Parathyroid adenoma (tissue), 2 donors: Measurements from ENCODE around the gene NMNAT2.

ENCODE experiments used
- H2AFZ ChIP-seq: fragments of 300-600 bp; sonication (generic); one replicate; pipeline ENCODE4 v1.7.0; 2017; ENCODE audit warnings: antibody characterized with exemption, mild to moderate bottlenecking
- H3K27ac ChIP-seq: fragments of 300-600 bp; sonication (generic); one replicate; pipeline ENCODE4 v1.7.0; 2017
- H3K27me3 ChIP-seq: fragments of 300-600 bp; sonication (generic); one replicate; pipeline ENCODE4 v1.7.0; 2017; ENCODE audit warnings: low read length; ENCODE audit not compliant: control insufficient read depth, insufficient read depth
- H3K36me3 ChIP-seq: fragments of 300-600 bp; sonication (generic); one replicate; pipeline ENCODE4 v1.7.0; 2017; ENCODE audit warnings: low read length; ENCODE audit not compliant: control insufficient read depth, insufficient read depth
- H3K4me1 ChIP-seq: fragments of 300-600 bp; sonication (generic); one replicate; pipeline ENCODE4 v1.7.0; 2017; ENCODE audit warnings: control low read depth
- H3K4me2 ChIP-seq: fragments of 300-600 bp; sonication (generic); one replicate; pipeline ENCODE4 v1.7.0; 2017; ENCODE audit warnings: low read length
- H3K4me3 ChIP-seq: fragments of 300-600 bp; sonication (generic); one replicate; pipeline ENCODE4 v1.7.0; 2017; ENCODE audit warnings: low read depth, low read length
- H3K79me2 ChIP-seq: fragments of 300-600 bp; sonication (generic); one replicate; pipeline ENCODE4 v1.7.0; 2017; ENCODE audit warnings: control low read depth
- H3K9ac ChIP-seq: fragments of 300-600 bp; sonication (generic); one replicate; pipeline ENCODE4 v1.7.0; 2017; ENCODE audit warnings: mild to moderate bottlenecking
- H3K9me3 ChIP-seq: fragments of 300-600 bp; sonication (generic); one replicate; pipeline ENCODE4 v1.7.0; 2017; ENCODE audit warnings: low read length; ENCODE audit not compliant: control insufficient read depth
- CTCF ChIP-seq: fragments of 300-600 bp; sonication (generic); IDR thresholded peaks from one replicate; pipeline ENCODE4 v1.7.0; 2017; ENCODE audit warnings: antibody characterized with exemption, mild to moderate bottlenecking
- donor health status: primary hyperparathyroidism.

NMNAT2 gene

DNA sequence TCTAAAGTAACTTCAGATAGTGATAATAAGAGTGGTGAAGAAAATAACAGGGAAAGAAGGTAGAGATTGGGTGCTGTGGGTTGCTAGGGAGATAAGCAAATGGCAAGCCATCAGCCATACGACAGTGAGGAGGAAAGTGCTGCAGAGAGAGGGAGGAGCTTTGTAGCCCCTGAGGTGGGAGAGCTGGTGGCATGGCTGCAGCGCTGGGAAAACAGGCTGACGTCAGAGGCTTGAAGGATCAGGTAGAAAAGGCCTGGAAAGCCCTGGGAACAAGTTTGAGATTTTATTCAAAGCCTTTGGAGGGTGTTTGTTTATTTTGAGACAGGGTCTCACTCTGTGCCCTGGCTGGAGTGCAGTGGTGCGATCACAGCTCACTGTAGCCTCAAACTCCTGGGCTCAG is 109.5 kb downstream of the NMNAT2 start:
- TF ChIP-seq CTCF: no peak
- Histone ChIP-seq H3K79me2 (no peaks in the 10 kb centered on the region), H2AFZ (no peak overlapping the region), H3K4me2 (no peak overlapping the region), H3K36me3 (no peaks in the 10 kb centered on the region), H3K27me3 (no peaks in the 10 kb centered on the region), H3K4me1 (no peaks in the 10 kb centered on the region), H3K9ac (no peak overlapping the region), H3K27ac (no peak overlapping the region), H3K9me3 (no peaks in the 10 kb centered on the region), H3K4me3 (no peak overlapping the region)

DNA sequence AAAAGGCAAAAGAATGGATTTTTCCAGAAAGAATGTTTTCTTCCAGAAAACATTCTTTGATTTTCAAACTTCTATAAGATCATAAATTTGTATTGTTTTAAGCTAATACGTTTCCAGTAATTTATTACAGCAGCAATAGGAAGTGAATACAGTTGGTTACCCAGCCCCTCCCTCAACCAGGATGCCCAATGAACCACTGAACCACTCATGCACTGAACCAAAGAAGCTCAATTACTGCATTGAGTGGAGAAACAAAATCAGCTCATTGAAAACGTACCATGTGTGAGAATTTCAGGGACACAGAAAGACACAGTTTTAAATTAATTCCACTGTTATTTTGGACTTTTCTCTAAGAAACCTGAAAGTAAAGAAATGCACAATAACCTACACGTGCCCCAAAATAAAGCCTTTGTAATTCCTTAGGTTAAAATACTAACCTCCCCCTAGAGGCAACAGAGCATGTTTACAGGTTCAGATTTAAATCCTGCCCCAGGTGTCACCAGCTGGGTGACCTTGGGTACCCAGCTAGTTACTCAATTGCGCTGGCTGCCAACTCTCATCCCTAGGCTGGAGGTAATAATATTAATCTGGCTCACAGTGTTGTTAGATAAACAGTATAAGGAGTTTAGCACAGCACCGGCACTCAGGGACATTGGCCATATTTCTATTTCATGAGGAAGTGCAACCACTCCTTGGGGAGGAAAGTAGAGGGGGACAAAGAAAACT is 111.7 kb downstream of the NMNAT2 start:
- Histone ChIP-seq H2AFZ (no peak overlapping the region), H3K27ac (no peak overlapping the region), H3K79me2 (no peaks in the 10 kb centered on the region), H3K4me2 (no peak overlapping the region), H3K9ac (no peak overlapping the region), H3K9me3 (no peaks in the 10 kb centered on the region), H3K36me3 (no peaks in the 10 kb centered on the region), H3K4me3 (no peak overlapping the region), H3K4me1 (no peaks in the 10 kb centered on the region), H3K27me3 (no peaks in the 10 kb centered on the region)
- TF ChIP-seq CTCF: no peak

GRCh38 chr1:183304440-183305107 is 113.6 kb downstream of the NMNAT2 start:
- Histone ChIP-seq H3K27me3 (no peaks in the 10 kb centered on the region), H3K9me3 (no peaks in the 10 kb centered on the region), H3K27ac (no peak overlapping the region), H3K4me2 (no peak overlapping the region), H3K9ac (no peak overlapping the region), H3K4me3 (no peak overlapping the region), H2AFZ (no peak overlapping the region), H3K4me1 (no peaks in the 10 kb centered on the region), H3K36me3 (no peaks in the 10 kb centered on the region), H3K79me2 (no peaks in the 10 kb centered on the region)
- no peak for TF ChIP-seq CTCF

- no peak overlapping the region for H3K9ac ChIP-seq
- no peaks in the 10 kb centered on the region for H3K4me1 ChIP-seq
- H3K4me2 ChIP-seq: no peak overlapping the region
- no peaks in the 10 kb centered on the region for H3K79me2 ChIP-seq
- H3K27me3 ChIP-seq: no peaks in the 10 kb centered on the region
- H3K4me3 ChIP-seq: no peak overlapping the region
- no peak overlapping the region for H3K27ac ChIP-seq
- H3K36me3 ChIP-seq: no peaks in the 10 kb centered on the region
- no peaks in the 10 kb centered on the region for H3K9me3 ChIP-seq
- H2AFZ ChIP-seq: no peak overlapping the region
- TF ChIP-seq CTCF: no peak
Measured at GRCh38 chr1:183303901-183304300, 114.3 kb downstream of the NMNAT2 start.

GRCh38 chr1:183303323-183303645 is 114.9 kb downstream of the NMNAT2 start:
- Histone ChIP-seq H3K9ac (no peak overlapping the region), H3K79me2 (no peaks in the 10 kb centered on the region), H2AFZ (no peak overlapping the region), H3K36me3 (no peaks in the 10 kb centered on the region), H3K4me3 (no peak overlapping the region), H3K4me2 (no peak overlapping the region), H3K9me3 (no peaks in the 10 kb centered on the region), H3K4me1 (no peaks in the 10 kb centered on the region), H3K27me3 (no peaks in the 10 kb centered on the region), H3K27ac (no peak overlapping the region)
- no peak for TF ChIP-seq CTCF
